Measurements from ENCODE around the gene RASA4. TPM values are rescaled to one million over a fixed set of nuclear protein-coding genes. Genes with fewer than 3 reads are reported as not detected.
"Not testable (repeated sequence)": the region's sequence is repeated elsewhere in the genome, so short reads cannot be mapped to it uniquely, and the experiment has no call there.

Gene RASA4
- polyA plus RNA-seq, 1 of the 3 experiments (the other 2 are of a cell fraction), result 31.7 TPM

GRCh38 chr7:102572261-102573239 is 44.0 kb downstream of the RASA4 start, which contains the start of gene POLR2J3:
Gene POLR2J3 (minus strand): TSS chr7:102572583. CDS start chr7:102572521, 62 bp downstream.
- H3K36me3 ChIP-seq (replicated peaks in 1 of 2; ENCODE audit: control insufficient read depth in 1 of 2, insufficient read depth in 2 of 2, low read length in 1 of 2); H4K20me1 ChIP-seq (ENCODE audit: insufficient read depth); H3K9me2 ChIP-seq; H3K27me3 ChIP-seq (ENCODE audit: insufficient read depth); DNase-seq; H3K4me1 ChIP-seq (ENCODE audit: control insufficient read depth in 1 of 2, insufficient read depth in 2 of 2, low read depth in 1 of 2, low read length in 1 of 2); H3K79me2 ChIP-seq (ENCODE audit: insufficient read depth); H3K9me3 ChIP-seq; CTCF ChIA-PET; POLR2A ChIA-PET; H3F3A ChIP-seq (replicated peaks; ENCODE audit: insufficient read depth): not testable (repeated sequence)
- peak within 1 kb of the TSS; percentile 91 for H2AFZ ChIP-seq (ENCODE audit: low read depth)
- TF ChIP-seq EP300 (IDR thresholded peaks at IDR 0.05; ENCODE audit: borderline replicate concordance in 1 of 2, low read depth in 1 of 2, low read length in 1 of 2) (0 out of 4 replicates have a peak, but pooled peaks of 1 of the 2 experiments have one; percentile 11), MAX (IDR thresholded peaks at IDR 0.05; ENCODE audit: low read depth) (0 out of 2 replicates have a peak, but pooled peaks have one; percentile 17), CTCF (IDR thresholded peaks at IDR 0.05) (peak; percentile 62), GABPA (IDR thresholded peaks at IDR 0.05; ENCODE audit: low read depth) (peak; percentile 76), NRF1 (IDR thresholded peaks at IDR 0.05; ENCODE audit: low read depth, low read length) (peak; percentile 67), MXI1 (IDR thresholded peaks at IDR 0.05; ENCODE audit: low read depth, low read length) (0 out of 2 replicates have a peak, but pooled peaks have one; percentile 54), ELF1 (IDR thresholded peaks at IDR 0.05) (peak; percentile 72), TAF1 (IDR thresholded peaks at IDR 0.05; ENCODE audit: borderline replicate concordance, low read depth, low read length) (peak; percentile 72; the same call in 1 of the 2 replicates), SIN3A (IDR thresholded peaks at IDR 0.05; ENCODE audit: borderline replicate concordance, low read depth, low read length) (peak; percentile 44; the same call in 1 of the 2 replicates), POLR2AphosphoS5 (IDR thresholded peaks at IDR 0.05; ENCODE audit: low read depth, low read length) (peak; percentile 39; the same call in 1 of the 2 replicates)
- under 1% methylated on average over 52 of the region's 64 CpGs for WGBS (ENCODE audit: low lambda C conversion rate)
- H3K4me3 ChIP-seq (ENCODE audit: low read depth in 2 of 2, low read length in 1 of 2), result peak within 1 kb of the TSS; percentile 60 to 97
- peak within 1 kb of the TSS; percentile 79 for H3K9ac ChIP-seq
- H3K27ac ChIP-seq (ENCODE audit: low read depth in 2 of 2, low read length in 1 of 2), result peak within 1 kb of the TSS; percentile 61 to 64; a peak in 3 of 4 replicates
- peak within 1 kb of the TSS; percentile 78 for H3K4me2 ChIP-seq

GRCh38 chr7:102568620-102569019 is 47.9 kb downstream of the RASA4 start:
- DNase-seq; CTCF ChIA-PET; POLR2A ChIA-PET; H3F3A ChIP-seq (replicated peaks; ENCODE audit: insufficient read depth); H3K27ac ChIP-seq (ENCODE audit: low read depth in 2 of 2, low read length in 1 of 2); H3K9me3 ChIP-seq; H3K4me1 ChIP-seq (ENCODE audit: control insufficient read depth in 1 of 2, insufficient read depth in 2 of 2, low read depth in 1 of 2, low read length in 1 of 2); H3K4me2 ChIP-seq; H2AFZ ChIP-seq (ENCODE audit: low read depth); H3K36me3 ChIP-seq (replicated peaks in 1 of 2; ENCODE audit: control insufficient read depth in 1 of 2, insufficient read depth in 2 of 2, low read length in 1 of 2); H3K79me2 ChIP-seq (ENCODE audit: insufficient read depth); H3K9ac ChIP-seq; H3K9me2 ChIP-seq; H3K4me3 ChIP-seq (ENCODE audit: low read depth in 2 of 2, low read length in 1 of 2); H3K27me3 ChIP-seq (ENCODE audit: insufficient read depth); H4K20me1 ChIP-seq (ENCODE audit: insufficient read depth): not testable (repeated sequence)
- 80% methylated on average over 1 of the region's 11 CpGs for WGBS (ENCODE audit: low lambda C conversion rate)

- CTCF ChIA-PET; H3K36me3 ChIP-seq (replicated peaks in 1 of 2; ENCODE audit: control insufficient read depth in 1 of 2, insufficient read depth in 2 of 2, low read length in 1 of 2); H3K79me2 ChIP-seq (ENCODE audit: insufficient read depth); H3K4me2 ChIP-seq; H3K27me3 ChIP-seq (ENCODE audit: insufficient read depth); H3K27ac ChIP-seq (ENCODE audit: low read depth in 2 of 2, low read length in 1 of 2); H3K9me3 ChIP-seq; POLR2A ChIA-PET; H3K4me3 ChIP-seq (ENCODE audit: low read depth in 2 of 2, low read length in 1 of 2); H2AFZ ChIP-seq (ENCODE audit: low read depth); H3K9ac ChIP-seq; H3K9me2 ChIP-seq; H3K4me1 ChIP-seq (ENCODE audit: control insufficient read depth in 1 of 2, insufficient read depth in 2 of 2, low read depth in 1 of 2, low read length in 1 of 2); H4K20me1 ChIP-seq (ENCODE audit: insufficient read depth); DNase-seq; H3F3A ChIP-seq (replicated peaks; ENCODE audit: insufficient read depth): not testable (repeated sequence)
- WGBS (ENCODE audit: low lambda C conversion rate), result no CpG with 5 or more reads among the region's 6 CpGs
These were observed 65.6 kb downstream of the RASA4 start, which contains the start of gene SPDYE2 for GRCh38 chr7:102550808-102551422. Gene SPDYE2 (plus strand): TSS chr7:102551226. CDS start chr7:102553256, 2,030 bp downstream.
